Upper lobe of left lung (tissue), 4 donors: ENCODE results near the gene EIF4E1B.

ENCODE experiments used
- CTCF ChIP-seq, 6 experiments: fragments of 450-650 bp in 4 of 6; fragments of 200-600 bp in 2 of 6; sonication (generic) in 2 of 6; IDR thresholded peaks; one replicate each; pipeline ENCODE4 v1.5.1; 2016 to 2019; ENCODE audit warnings: antibody characterized with exemption in 6 of 6
- POLR2A ChIP-seq, 4 donors: fragments of 450-650 bp; IDR thresholded peaks; one replicate each; pipeline ENCODE4 v1.5.1; 2016 to 2017; ENCODE audit warnings: antibody characterized with exemption in 4 of 4, mild to moderate bottlenecking in 2 of 4

GRCh38 chr5:176646707-176647029 lies 16.2 kb downstream of the EIF4E1B start:
- TF ChIP-seq POLR2A (IDR thresholded peaks at IDR 0.05) (no peak), CTCF (IDR thresholded peaks at IDR 0.05) (no peak)
